ENCODE results near the gene SLC27A5. TPM values are rescaled to one million over a fixed set of nuclear protein-coding genes. Genes with fewer than 3 reads are reported as not detected.

The SLC27A5 gene
- total and polyA plus RNA-seq, 2 of the 13 experiments (the other 11 are each of a cell fraction or from before 2014, with no cell fraction given): 30.3 to 40.2 TPM

DNA sequence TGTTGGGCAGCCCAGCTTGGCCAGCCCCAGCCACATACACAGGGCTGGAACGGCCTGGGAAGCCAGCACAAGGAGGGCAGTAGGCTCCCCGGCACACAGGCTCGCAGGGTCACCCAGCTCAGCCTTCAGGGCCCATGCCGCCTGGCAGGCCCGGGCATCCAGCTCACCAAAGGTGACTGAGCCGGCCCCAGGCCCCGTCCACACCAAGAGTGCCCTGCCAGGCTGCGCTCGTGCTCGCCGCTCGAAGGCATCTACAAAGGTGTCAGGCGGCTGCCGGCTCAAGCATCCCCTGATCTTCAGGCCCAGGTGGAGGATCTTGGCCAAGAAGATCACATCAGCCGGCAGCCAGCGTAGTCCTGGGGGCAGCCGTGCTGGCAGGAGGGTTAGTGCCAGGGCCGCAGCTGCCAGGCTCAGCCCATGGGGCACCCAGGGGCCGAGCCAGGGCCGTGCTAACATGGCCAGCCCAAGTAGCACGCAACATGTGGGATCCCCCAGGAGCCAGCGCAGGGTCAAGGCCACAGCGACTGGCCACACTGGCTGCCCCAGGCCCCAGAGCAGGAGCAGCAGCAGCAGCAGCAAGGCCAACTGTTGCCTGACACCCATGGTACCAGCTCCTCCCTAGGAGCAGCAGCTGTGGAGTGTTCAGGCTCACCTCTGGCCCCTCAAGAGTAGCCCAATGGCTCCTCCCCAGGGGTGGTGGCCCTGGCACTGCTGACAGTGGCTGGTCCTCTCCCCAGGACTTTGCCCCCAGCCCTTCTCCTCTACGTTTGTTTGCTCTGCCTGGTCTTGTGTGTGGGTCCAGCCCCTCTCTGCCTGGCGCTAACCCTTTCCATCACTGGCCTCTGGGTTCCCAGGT is at the start of gene SLC27A5 (continued):
- TF ChIP-seq MAF1 (CRISPR knock-in tag; IDR thresholded peaks at IDR 0.05; ENCODE audit: borderline replicate concordance) (no peak), ISX (CRISPR knock-in tag; conservative IDR thresholded peaks at IDR 0.05) (no peak), KAT2B (IDR thresholded peaks at IDR 0.05; ENCODE audit: borderline replicate concordance, low read depth, low read length) (no peak), CENPX (CRISPR knock-in tag; IDR thresholded peaks at IDR 0.05) (no peak), MTA1 (CRISPR knock-in tag; IDR thresholded peaks at IDR 0.05; ENCODE audit: borderline replicate concordance) (peak; percentile 93), ATRX (CRISPR knock-in tag; IDR thresholded peaks at IDR 0.05; ENCODE audit: borderline replicate concordance) (no peak), PPARG (CRISPR knock-in tag; conservative IDR thresholded peaks at IDR 0.05) (0 out of 2 replicates have a peak, but pooled peaks have one; percentile 29), ZNF768 (CRISPR knock-in tag; IDR thresholded peaks at IDR 0.05) (no peak; the same call in 1 of the 2 replicates), CHCHD3 (CRISPR knock-in tag; IDR thresholded peaks at IDR 0.05) (no peak), ZNF781 (CRISPR knock-in tag; IDR thresholded peaks at IDR 0.05; ENCODE audit: borderline replicate concordance, not compliant biosample characterization) (peak; percentile 39), SMYD3 (CRISPR knock-in tag; IDR thresholded peaks at IDR 0.05) (no peak), ZNF678 (CRISPR knock-in tag; IDR thresholded peaks at IDR 0.05) (no peak; the same call in 1 of the 2 replicates), ZNF7 (CRISPR knock-in tag; IDR thresholded peaks at IDR 0.05) (no peak), RBAK (CRISPR knock-in tag; IDR thresholded peaks at IDR 0.05) (no peak)
- TF ChIP-seq, protein P1, sequence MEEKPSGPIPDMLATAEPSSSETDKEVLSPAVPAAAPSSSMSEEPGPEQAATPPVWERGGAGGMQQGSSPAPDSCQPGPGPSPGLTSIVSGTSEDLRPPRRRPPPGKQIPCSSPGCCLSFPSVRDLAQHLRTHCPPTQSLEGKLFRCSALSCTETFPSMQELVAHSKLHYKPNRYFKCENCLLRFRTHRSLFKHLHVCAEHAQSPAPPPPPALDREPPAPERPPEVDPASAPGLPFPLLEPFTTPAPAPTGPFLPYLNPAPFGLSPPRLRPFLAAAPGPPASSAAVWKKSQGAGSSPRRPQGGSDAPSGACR (CRISPR knock-in tag; IDR thresholded peaks at IDR 0.05): no peak
- TF ChIP-seq, protein P2, sequence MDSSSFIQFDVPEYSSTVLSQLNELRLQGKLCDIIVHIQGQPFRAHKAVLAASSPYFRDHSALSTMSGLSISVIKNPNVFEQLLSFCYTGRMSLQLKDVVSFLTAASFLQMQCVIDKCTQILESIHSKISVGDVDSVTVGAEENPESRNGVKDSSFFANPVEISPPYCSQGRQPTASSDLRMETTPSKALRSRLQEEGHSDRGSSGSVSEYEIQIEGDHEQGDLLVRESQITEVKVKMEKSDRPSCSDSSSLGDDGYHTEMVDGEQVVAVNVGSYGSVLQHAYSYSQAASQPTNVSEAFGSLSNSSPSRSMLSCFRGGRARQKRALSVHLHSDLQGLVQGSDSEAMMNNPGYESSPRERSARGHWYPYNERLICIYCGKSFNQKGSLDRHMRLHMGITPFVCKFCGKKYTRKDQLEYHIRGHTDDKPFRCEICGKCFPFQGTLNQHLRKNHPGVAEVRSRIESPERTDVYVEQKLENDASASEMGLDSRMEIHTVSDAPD (CRISPR knock-in tag; IDR thresholded peaks at IDR 0.05): no peak
- TF ChIP-seq, protein P3, sequence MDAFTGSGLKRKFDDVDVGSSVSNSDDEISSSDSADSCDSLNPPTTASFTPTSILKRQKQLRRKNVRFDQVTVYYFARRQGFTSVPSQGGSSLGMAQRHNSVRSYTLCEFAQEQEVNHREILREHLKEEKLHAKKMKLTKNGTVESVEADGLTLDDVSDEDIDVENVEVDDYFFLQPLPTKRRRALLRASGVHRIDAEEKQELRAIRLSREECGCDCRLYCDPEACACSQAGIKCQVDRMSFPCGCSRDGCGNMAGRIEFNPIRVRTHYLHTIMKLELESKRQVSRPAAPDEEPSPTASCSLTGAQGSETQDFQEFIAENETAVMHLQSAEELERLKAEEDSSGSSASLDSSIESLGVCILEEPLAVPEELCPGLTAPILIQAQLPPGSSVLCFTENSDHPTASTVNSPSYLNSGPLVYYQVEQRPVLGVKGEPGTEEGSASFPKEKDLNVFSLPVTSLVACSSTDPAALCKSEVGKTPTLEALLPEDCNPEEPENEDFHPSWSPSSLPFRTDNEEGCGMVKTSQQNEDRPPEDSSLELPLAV (CRISPR knock-in tag; conservative IDR thresholded peaks at IDR 0.05; ENCODE audit: low read depth): no peak
- TF ChIP-seq, protein P4, sequence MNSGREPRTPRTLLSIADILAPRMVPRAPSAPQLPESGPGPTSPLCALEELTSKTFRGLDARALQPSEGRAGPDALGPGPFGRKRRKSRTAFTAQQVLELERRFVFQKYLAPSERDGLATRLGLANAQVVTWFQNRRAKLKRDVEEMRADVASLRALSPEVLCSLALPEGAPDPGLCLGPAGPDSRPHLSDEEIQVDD (CRISPR knock-in tag; IDR thresholded peaks at IDR 0.05; ENCODE audit: borderline replicate concordance): no peak
- TF ChIP-seq, protein P5, sequence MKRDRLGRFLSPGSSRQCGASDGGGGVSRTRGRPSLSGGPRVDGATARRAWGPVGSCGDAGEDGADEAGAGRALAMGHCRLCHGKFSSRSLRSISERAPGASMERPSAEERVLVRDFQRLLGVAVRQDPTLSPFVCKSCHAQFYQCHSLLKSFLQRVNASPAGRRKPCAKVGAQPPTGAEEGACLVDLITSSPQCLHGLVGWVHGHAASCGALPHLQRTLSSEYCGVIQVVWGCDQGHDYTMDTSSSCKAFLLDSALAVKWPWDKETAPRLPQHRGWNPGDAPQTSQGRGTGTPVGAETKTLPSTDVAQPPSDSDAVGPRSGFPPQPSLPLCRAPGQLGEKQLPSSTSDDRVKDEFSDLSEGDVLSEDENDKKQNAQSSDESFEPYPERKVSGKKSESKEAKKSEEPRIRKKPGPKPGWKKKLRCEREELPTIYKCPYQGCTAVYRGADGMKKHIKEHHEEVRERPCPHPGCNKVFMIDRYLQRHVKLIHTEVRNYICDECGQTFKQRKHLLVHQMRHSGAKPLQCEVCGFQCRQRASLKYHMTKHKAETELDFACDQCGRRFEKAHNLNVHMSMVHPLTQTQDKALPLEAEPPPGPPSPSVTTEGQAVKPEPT (CRISPR knock-in tag; IDR thresholded peaks at IDR 0.05; ENCODE audit: low read depth): 0 out of 2 replicates have a peak, but pooled peaks have one; percentile 30
- TF ChIP-seq, protein P6, sequence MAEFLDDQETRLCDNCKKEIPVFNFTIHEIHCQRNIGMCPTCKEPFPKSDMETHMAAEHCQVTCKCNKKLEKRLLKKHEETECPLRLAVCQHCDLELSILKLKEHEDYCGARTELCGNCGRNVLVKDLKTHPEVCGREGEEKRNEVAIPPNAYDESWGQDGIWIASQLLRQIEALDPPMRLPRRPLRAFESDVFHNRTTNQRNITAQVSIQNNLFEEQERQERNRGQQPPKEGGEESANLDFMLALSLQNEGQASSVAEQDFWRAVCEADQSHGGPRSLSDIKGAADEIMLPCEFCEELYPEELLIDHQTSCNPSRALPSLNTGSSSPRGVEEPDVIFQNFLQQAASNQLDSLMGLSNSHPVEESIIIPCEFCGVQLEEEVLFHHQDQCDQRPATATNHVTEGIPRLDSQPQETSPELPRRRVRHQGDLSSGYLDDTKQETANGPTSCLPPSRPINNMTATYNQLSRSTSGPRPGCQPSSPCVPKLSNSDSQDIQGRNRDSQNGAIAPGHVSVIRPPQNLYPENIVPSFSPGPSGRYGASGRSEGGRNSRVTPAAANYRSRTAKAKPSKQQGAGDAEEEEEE (CRISPR knock-in tag; IDR thresholded peaks at IDR 0.05; ENCODE audit: borderline replicate concordance): no peak

Data from HepG2 (cell line).